Measurements from ENCODE around the gene MEIS2.

Gene MEIS2

GRCh38 chr15:37077623-37078351 is 22.6 kb downstream of the MEIS2 start:
- no peak for DNase-seq (ENCODE audit: low read depth in 2 of 2)

- DNase-seq (ENCODE audit: low read depth in 2 of 2) = no peak
Observed at GRCh38 chr15:37076543-37076942, 23.8 kb downstream of the MEIS2 start.

GRCh38 chr15:37075777-37076176 is 24.6 kb downstream of the MEIS2 start:
- DNase-seq (ENCODE audit: low read depth in 2 of 2) = no peak

- DNase-seq (ENCODE audit: low read depth in 2 of 2) = no peak
Observed at GRCh38 chr15:37072181-37072580, 28.2 kb downstream of the MEIS2 start.

GRCh38 chr15:37071134-37071533 is 29.2 kb downstream of the MEIS2 start:
- no peak for DNase-seq (ENCODE audit: low read depth in 2 of 2)

- no peak for DNase-seq (ENCODE audit: low read depth in 2 of 2)
Observed at GRCh38 chr15:37070686-37071085, 29.7 kb downstream of the MEIS2 start.

GRCh38 chr15:37061996-37062395 is 38.4 kb downstream of the MEIS2 start:
- no peak for DNase-seq (ENCODE audit: low read depth in 2 of 2)

GRCh38 chr15:37059086-37059485 is 41.3 kb downstream of the MEIS2 start:
- DNase-seq (ENCODE audit: low read depth in 2 of 2) = no peak

- DNase-seq (ENCODE audit: low read depth in 2 of 2) = no peak
Observed at GRCh38 chr15:37058316-37058985, 41.9 kb downstream of the MEIS2 start.

GRCh38 chr15:37057831-37058230 is 42.5 kb downstream of the MEIS2 start:
- no peak for DNase-seq (ENCODE audit: low read depth in 2 of 2)

GRCh38 chr15:37057256-37057655 is 43.1 kb downstream of the MEIS2 start:
- no peak for DNase-seq (ENCODE audit: low read depth in 2 of 2)

- DNase-seq (ENCODE audit: low read depth in 2 of 2) = no peak
Observed at GRCh38 chr15:37056177-37057121, 43.9 kb downstream of the MEIS2 start.

- no peak for DNase-seq (ENCODE audit: low read depth in 2 of 2)
Observed at GRCh38 chr15:37055481-37055880, 44.9 kb downstream of the MEIS2 start.

- DNase-seq (ENCODE audit: low read depth in 2 of 2) = no peak
Observed at GRCh38 chr15:37054336-37054735, 46.0 kb downstream of the MEIS2 start.

GRCh38 chr15:37053166-37053565 is 47.2 kb downstream of the MEIS2 start:
- no peak for DNase-seq (ENCODE audit: low read depth in 2 of 2)

- no peak for DNase-seq (ENCODE audit: low read depth in 2 of 2)
Observed at GRCh38 chr15:37050345-37050744, 50.0 kb downstream of the MEIS2 start.

GRCh38 chr15:37046876-37047614 is 53.3 kb downstream of the MEIS2 start:
- DNase-seq (ENCODE audit: low read depth in 2 of 2) = no peak

- DNase-seq (ENCODE audit: low read depth in 2 of 2) = no peak
Observed at GRCh38 chr15:37045859-37046740, 54.2 kb downstream of the MEIS2 start.

GRCh38 chr15:37044915-37045648 is 55.3 kb downstream of the MEIS2 start:
- DNase-seq (ENCODE audit: low read depth in 2 of 2) = no peak

- DNase-seq (ENCODE audit: low read depth in 2 of 2) = no peak
Observed at GRCh38 chr15:37041836-37042235, 58.5 kb downstream of the MEIS2 start.
